Peyer's patch (tissue), 4 donors: Measurements from ENCODE around the gene VPS35L.

ENCODE experiments used
- CTCF ChIP-seq, 6 experiments: fragments of 450-650 bp in 4 of 6; fragments of 200-600 bp in 2 of 6; sonication (generic) in 1 of 6; IDR thresholded peaks; one replicate each; pipeline ENCODE4 v1.5.1; 2017 to 2019; ENCODE audit warnings: antibody characterized with exemption in 6 of 6, mild to moderate bottlenecking in 3 of 6, moderate library complexity in 1 of 6
- POLR2A ChIP-seq, 2 donors: fragments of 450-650 bp; IDR thresholded peaks; one replicate each; pipeline ENCODE4 v1.5.1; 2017; ENCODE audit warnings: antibody characterized with exemption in 2 of 2, mild to moderate bottlenecking in 2 of 2, moderate library complexity in 2 of 2

- TF ChIP-seq CTCF (IDR thresholded peaks at IDR 0.05) (no peak), POLR2A (IDR thresholded peaks at IDR 0.05) (no peak)
Observed at GRCh38 chr16:19625039-19625438, 69.5 kb downstream of the VPS35L start.
